ES-I3 (cell line): ENCODE results near the gene ATP8B3.
A peak's percentile ranks its signal among the peaks of the same experiment; 100 is the strongest.
"Not testable (repeated sequence)": the region's sequence is repeated elsewhere in the genome, so short reads cannot be mapped to it uniquely, and the experiment has no call there.

Experiments
- H3K36me3 ChIP-seq: 2 replicates; pipeline ENCODE4 v1.6.1; 2013; ENCODE audit warnings: mild to moderate bottlenecking, low read length, control low read depth, moderate library complexity; ENCODE audit not compliant: insufficient read depth
- H3K4me1 ChIP-seq: 2 replicates; pipeline ENCODE4 v1.6.1; 2013; ENCODE audit warnings: mild to moderate bottlenecking, control low read depth, low read length; ENCODE audit not compliant: insufficient read depth
- H3K9ac ChIP-seq: 2 replicates; pipeline ENCODE4 v1.6.1; 2013; ENCODE audit warnings: low read depth, mild to moderate bottlenecking, low read length, moderate library complexity
- H3K9me3 ChIP-seq: 2 replicates; pipeline ENCODE4 v1.6.1; 2013; ENCODE audit warnings: mild to moderate bottlenecking, low read length, moderate library complexity; ENCODE audit not compliant: control insufficient read depth, insufficient read depth

ATP8B3 gene

DNA sequence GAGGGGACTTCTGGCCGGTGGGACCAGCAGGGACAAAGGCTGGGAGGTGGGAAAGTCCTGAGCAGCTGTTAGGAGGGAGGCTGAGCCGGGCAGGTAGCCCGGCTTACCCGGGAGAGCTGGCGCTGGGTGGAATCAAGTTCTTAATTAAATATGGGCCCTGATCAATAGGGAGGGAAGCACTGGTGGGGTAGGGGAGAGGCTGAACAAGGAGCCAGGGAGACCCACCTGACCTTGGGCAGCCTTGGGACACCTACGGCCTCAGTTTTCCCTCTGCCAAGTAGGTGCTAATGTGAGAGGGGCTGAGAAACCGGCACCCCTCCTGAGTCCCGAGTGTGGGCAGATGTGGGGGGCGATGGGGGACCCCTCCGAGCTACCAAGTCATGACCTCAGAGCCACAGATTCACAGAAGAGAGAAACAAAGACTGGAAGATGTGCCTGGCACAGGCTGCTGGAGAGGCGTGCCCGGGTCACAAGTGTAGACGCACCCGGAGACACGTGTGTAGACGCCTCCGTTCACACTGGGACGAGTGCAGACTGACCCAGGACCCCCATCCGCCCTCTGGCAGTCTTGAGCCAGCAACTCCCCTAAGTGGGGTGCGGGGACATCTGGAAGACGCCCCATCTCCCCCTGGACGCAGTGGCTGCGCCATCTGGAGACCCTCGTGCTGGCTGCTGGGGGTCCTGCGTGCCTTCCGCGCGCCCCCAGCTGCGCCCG lies 50.4 kb downstream of the ATP8B3 start:
- H3K9ac ChIP-seq: no peak overlapping the region
- no peaks in the 10 kb centered on the region for H3K36me3 ChIP-seq
- H3K9me3 ChIP-seq: no peaks in the 10 kb centered on the region
- H3K4me1 ChIP-seq: no peaks in the 10 kb centered on the region; the same call in 1 of the 2 replicates

DNA sequence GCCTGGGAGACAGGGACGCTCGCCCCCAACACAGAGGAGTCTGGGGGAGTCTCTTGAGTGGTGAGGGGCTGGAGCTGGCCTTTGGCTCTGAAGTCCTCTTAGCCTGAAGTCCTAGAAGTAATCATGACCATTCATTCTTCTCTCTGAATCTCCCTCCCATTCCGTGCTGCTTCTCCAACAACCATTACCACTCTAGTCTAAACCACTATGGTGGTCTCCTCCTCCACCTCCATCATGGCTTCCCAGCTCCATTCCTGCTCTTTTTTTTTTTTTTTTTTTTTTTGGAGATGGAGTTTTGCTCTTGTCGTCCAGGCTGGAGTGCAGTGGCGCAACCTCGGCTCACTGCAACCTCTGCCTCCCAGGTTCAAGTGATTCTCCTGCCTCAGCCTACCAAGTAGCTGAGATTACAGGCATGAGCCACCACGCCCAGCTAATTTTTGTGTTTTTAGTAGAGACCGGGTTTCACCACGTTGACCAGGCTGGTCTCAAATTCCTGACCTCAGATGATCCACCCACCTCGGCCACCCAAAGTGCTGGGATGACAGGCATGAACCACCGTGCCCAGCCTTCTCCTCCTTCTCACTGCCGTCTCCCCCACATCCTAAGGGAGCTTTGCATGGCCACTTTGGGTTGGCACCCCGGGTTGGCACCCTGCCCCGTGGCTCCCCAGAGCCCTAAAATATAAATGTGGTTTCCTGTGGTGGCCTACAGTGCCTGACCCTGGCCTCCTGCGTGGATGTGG lies 51.1 kb downstream of the ATP8B3 start:
- H3K4me1 ChIP-seq, H3K36me3 ChIP-seq, H3K9me3 ChIP-seq, H3K9ac ChIP-seq: not testable (repeated sequence)

DNA sequence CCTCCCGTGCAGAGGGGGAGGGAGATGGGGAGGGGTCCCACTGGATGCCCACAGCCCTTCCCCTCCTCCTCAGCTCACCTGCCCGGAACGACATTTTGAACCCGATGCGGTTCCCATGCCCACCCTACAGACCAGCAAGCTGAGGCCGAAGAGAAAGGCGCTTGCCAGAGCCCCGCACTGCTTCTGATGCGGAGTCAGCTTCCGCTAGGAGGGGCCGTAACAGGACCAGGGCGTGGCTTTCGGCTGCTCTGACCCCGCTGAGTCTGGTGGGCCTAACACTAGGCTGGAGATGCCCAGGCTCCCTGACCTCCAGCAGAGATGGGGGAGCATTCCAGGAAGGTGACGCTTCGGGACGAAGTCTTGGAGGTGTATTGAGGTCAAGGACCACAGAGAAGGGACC lies 52.1 kb downstream of the ATP8B3 start:
- Histone ChIP-seq H3K9ac (no peak overlapping the region), H3K36me3 (no peaks in the 10 kb centered on the region), H3K4me1 (no peaks in the 10 kb centered on the region; the same call in 1 of the 2 replicates), H3K9me3 (no peaks in the 10 kb centered on the region)

- H3K9me3 ChIP-seq: no peaks in the 10 kb centered on the region
- H3K4me1 ChIP-seq: no peaks in the 10 kb centered on the region; the same call in 1 of the 2 replicates
- H3K36me3 ChIP-seq: no peaks in the 10 kb centered on the region
- H3K9ac ChIP-seq: no peak overlapping the region
These were observed 52.8 kb downstream of the ATP8B3 start for GRCh38 chr19:1758959-1759903.

DNA sequence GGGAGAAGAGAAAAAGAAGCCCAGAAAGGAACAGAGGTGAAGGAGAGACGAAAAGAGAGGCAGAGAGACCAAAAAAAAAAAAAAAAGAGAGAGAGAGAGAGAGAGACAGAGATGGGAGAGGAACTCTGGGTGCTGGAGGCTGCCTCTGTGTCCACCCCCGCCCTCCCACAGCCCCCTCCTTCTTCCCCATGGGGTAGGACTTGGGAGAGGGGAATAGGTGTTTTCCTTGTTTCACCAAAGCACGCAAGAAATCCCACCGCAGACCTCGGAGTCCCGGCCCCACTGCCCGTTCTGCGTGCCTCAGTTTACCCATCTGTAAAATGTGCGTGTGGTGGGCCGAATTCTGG lies 53.9 kb downstream of the ATP8B3 start:
- H3K4me1 ChIP-seq: no peaks in the 10 kb centered on the region; the same call in 1 of the 2 replicates
- H3K9me3 ChIP-seq: no peaks in the 10 kb centered on the region
- H3K36me3 ChIP-seq: no peaks in the 10 kb centered on the region
- H3K9ac ChIP-seq: no peak overlapping the region

GRCh38 chr19:1757468-1758230 lies 54.4 kb downstream of the ATP8B3 start:
- Histone ChIP-seq H3K36me3 (no peaks in the 10 kb centered on the region), H3K4me1 (no peaks in the 10 kb centered on the region; the same call in 1 of the 2 replicates), H3K9me3 (no peaks in the 10 kb centered on the region), H3K9ac (no peak overlapping the region)

GRCh38 chr19:1756705-1757465 lies 55.2 kb downstream of the ATP8B3 start:
- Histone ChIP-seq H3K36me3 (no peaks in the 10 kb centered on the region), H3K9ac (no peak overlapping the region), H3K9me3 (no peaks in the 10 kb centered on the region), H3K4me1 (no peaks in the 10 kb centered on the region; the same call in 1 of the 2 replicates)

DNA sequence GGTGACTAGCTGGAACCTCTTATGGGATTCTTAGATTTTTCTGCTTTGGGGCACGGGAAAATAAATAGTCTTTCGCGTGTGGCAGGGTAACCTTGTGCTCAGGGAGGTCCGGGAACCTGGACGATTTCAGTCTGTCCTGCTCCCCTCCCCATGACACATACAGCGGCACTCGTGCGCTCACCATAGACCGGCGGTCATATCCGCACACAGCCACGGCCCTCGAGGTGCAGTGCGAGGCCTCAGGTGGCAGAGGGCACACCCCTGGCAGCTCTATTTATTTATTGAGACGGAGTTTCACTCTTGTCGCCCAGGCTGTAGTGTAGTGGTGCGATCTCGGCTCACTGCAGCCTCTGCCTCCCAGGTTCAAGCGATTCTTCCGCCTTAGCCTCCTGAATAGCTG lies 55.8 kb downstream of the ATP8B3 start:
- Histone ChIP-seq H3K9me3 (no peaks in the 10 kb centered on the region), H3K9ac (no peak overlapping the region), H3K4me1 (no peaks in the 10 kb centered on the region; the same call in 1 of the 2 replicates), H3K36me3 (no peaks in the 10 kb centered on the region)

GRCh38 chr19:1755467-1756171 lies 56.5 kb downstream of the ATP8B3 start:
- H3K36me3 ChIP-seq: no peaks in the 10 kb centered on the region
- no peak overlapping the region; the same call in 1 of the 2 replicates for H3K9ac ChIP-seq
- H3K9me3 ChIP-seq: no peaks in the 10 kb centered on the region
- H3K4me1 ChIP-seq: no peaks in the 10 kb centered on the region; the same call in 1 of the 2 replicates

- Histone ChIP-seq H3K36me3 (no peaks in the 10 kb centered on the region), H3K4me1 (no peaks in the 10 kb centered on the region; the same call in 1 of the 2 replicates), H3K9ac (peak overlapping the region; percentile 28; the same call in 1 of the 2 replicates), H3K9me3 (no peaks in the 10 kb centered on the region)
These were observed 57.2 kb downstream of the ATP8B3 start for GRCh38 chr19:1754636-1755466.

- no peak overlapping the region for H3K9ac ChIP-seq
- no peaks in the 10 kb centered on the region for H3K36me3 ChIP-seq
- no peaks in the 10 kb centered on the region; the same call in 1 of the 2 replicates for H3K4me1 ChIP-seq
- H3K9me3 ChIP-seq: no peaks in the 10 kb centered on the region
These were observed 57.9 kb downstream of the ATP8B3 start for GRCh38 chr19:1754018-1754635.
